ENCODE data around the gene CHAD.

- no peak for TF ChIP-seq YY1 (IDR thresholded peaks at IDR 0.05; ENCODE audit: insufficient read depth, insufficient read length)
- TF ChIP-seq ZNF274 (IDR thresholded peaks at IDR 0.05; ENCODE audit: low read depth, low read length): no peak
- no peak for TF ChIP-seq SUZ12 (IDR thresholded peaks at IDR 0.05; ENCODE audit: extremely low read depth, insufficient read depth, insufficient read length)
Observed at GRCh38 chr17:50425682-50426471, 42.8 kb downstream of the CHAD start, which contains the start of gene ACSF2.
